Activated naive CD8-positive, alpha-beta T cell treated with anti-CD3 and anti-CD28 coated beads for 36 hours (primary cell): Measurements from ENCODE around the gene TSKU. TPM values are rescaled to one million over a fixed set of nuclear protein-coding genes. Genes with fewer than 3 reads are reported as not detected.

ENCODE experiments used
- DNase-seq: peaks from one replicate; pipeline ENCODE4 v3.0.0; 2021
- H3K27ac Mint-ChIP-seq: one replicate; pipeline ENCODE4 v1.8.0; 2022; ENCODE audit warnings: mild to moderate bottlenecking, moderate library complexity, mixed read lengths
- H3K27me3 Mint-ChIP-seq: one replicate; pipeline ENCODE4 v1.8.0; 2022; ENCODE audit warnings: mild to moderate bottlenecking, mixed read lengths
- H3K36me3 Mint-ChIP-seq: one replicate; pipeline ENCODE4 v1.8.0; 2021; ENCODE audit warnings: mild to moderate bottlenecking, mixed read lengths
- H3K4me1 Mint-ChIP-seq: one replicate; pipeline ENCODE4 v1.8.0; 2021; ENCODE audit warnings: mixed read lengths
- H3K4me3 Mint-ChIP-seq: one replicate; pipeline ENCODE4 v1.8.0; 2022; ENCODE audit warnings: mild to moderate bottlenecking, moderate library complexity, mixed read lengths
- H3K9me3 Mint-ChIP-seq: one replicate; pipeline ENCODE4 v1.8.0; 2022; ENCODE audit warnings: mixed read lengths
- total RNA-seq, 2 experiments: library from RNA; stranded (reverse); gene quantifications; one replicate each; pipeline ENCODE4 v1.2.3, GENCODE V29; 2021

TSKU gene
- total RNA-seq, 2 experiments from 2014 or later: 2.7 to 3.7 TPM

DNA sequence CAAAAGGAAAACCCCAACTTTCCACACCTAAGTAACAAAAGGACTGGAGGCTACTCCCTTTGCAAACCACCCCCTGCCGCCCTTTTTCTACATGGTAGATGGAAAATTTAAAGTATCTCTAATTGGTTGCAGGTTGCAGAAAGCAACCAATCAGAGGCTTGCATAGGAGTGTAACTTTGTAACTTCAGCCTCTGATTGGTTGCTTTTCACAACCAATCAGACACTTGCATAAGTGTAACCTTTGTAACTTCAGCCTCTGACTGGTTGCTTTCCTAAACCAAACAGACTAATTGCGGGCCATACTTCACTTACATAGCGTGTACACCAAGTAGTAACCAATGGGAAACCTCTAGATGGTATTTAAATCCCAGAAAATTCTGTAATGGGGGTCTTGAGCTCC lies 60.8 kb downstream of the TSKU start:
- DNase-seq: no peak
- Mint-ChIP-seq H3K4me3 (no peak overlapping the region), H3K27me3 (peaks cover 47% of the 10 kb centered on the region), H3K36me3 (no peaks in the 10 kb centered on the region), H3K9me3 (no peaks in the 10 kb centered on the region), H3K4me1 (no peaks in the 10 kb centered on the region), H3K27ac (no peak overlapping the region)

DNA sequence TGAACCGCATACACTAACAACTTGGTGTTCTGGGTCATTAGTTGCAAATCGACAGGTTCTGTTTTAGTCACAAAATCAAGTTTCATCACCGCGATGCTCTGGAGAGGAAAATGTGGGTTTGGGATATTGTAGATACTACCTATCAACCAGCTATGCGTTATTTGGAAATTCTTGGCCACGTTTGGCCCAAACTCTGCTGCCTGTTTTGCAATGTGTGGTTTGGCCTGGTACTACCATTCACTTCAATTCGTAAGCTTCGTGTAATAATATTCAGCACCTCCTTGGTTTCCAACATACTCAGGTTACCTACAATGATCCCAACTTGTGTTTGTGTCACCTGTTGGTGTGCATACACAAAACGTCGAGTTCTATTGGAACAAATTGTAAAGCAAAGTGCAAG lies 61.4 kb downstream of the TSKU start:
- Mint-ChIP-seq H3K9me3 (no peaks in the 10 kb centered on the region), H3K36me3 (no peaks in the 10 kb centered on the region), H3K4me1 (no peaks in the 10 kb centered on the region), H3K27me3 (peaks cover 47% of the 10 kb centered on the region), H3K4me3 (no peak overlapping the region), H3K27ac (no peak overlapping the region)
- DNase-seq: no peak

GRCh38 chr11:76845069-76845468 lies 61.9 kb downstream of the TSKU start:
- H3K9me3 Mint-ChIP-seq: no peaks in the 10 kb centered on the region
- H3K27ac Mint-ChIP-seq: no peak overlapping the region
- no peaks in the 10 kb centered on the region for H3K36me3 Mint-ChIP-seq
- H3K4me1 Mint-ChIP-seq: no peaks in the 10 kb centered on the region
- H3K4me3 Mint-ChIP-seq: no peak overlapping the region
- H3K27me3 Mint-ChIP-seq: peaks cover 45% of the 10 kb centered on the region
- no peak for DNase-seq

DNA sequence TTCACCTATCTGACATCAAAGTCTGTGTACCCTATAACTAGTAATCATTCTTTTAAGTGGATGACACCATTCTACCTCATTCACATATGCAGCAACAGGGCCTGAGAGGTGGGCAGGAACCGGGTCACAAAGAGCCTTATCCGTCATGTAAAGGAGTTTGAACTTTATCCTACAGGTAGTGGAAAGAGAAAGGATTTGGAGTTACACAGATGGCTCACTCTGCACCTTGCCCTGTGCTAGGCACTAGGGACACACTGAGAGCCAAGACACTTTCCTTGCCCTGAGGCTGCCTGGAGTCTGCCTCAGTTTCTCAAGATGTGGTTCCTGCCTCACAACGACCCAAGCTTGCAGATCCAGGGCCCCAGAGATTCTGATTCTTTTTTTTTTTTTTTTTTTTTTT lies 63.3 kb downstream of the TSKU start:
- Mint-ChIP-seq H3K4me1 (no peaks in the 10 kb centered on the region), H3K4me3 (no peak overlapping the region), H3K27me3 (peaks cover 37% of the 10 kb centered on the region), H3K9me3 (no peaks in the 10 kb centered on the region), H3K27ac (no peak overlapping the region), H3K36me3 (no peaks in the 10 kb centered on the region)
- DNase-seq: no peak

Other genes with a start within 250 kb of the TSKU start
- 10 to 100 TPM; 11.5 to 12.1 TPM for gene LRRC32, start 112.6 kb upstream of the TSKU start, total RNA-seq
- gene ACER3, start 77.6 kb downstream of the TSKU start, total RNA-seq: 10 to 100 TPM; 10.7 to 11.6 TPM